ENCODE data around the gene TGFB2. TPM values are rescaled to one million over a fixed set of nuclear protein-coding genes. Genes with fewer than 3 reads are reported as not detected.

Gene TGFB2
- total and polyA plus RNA-seq, 2 donors (not counting 1 experiment from before 2014, with no cell fraction given), result 0.55 to 0.76 TPM

- Histone ChIP-seq H3K4me1 (ENCODE audit: control insufficient read depth in 2 of 2, insufficient read depth in 2 of 2, low read length in 2 of 2) (no peaks in the 10 kb centered on the region), H2AFZ (ENCODE audit: insufficient read depth, low read depth, low read length, poor library complexity, severe bottlenecking) (no peak overlapping the region), H4K20me1 (ENCODE audit: control insufficient read depth, insufficient read depth, low read length, poor library complexity, severe bottlenecking) (no peaks in the 10 kb centered on the region), H3K36me3 (replicated peaks in 1 of 2; ENCODE audit: control extremely low read depth in 1 of 2, control insufficient read depth in 1 of 2, extremely low read depth in 1 of 2, insufficient read depth in 2 of 2, low read length in 1 of 2) (peaks cover 1 to 18% of the 10 kb centered on the region in 2 experiments), H3K27me3 (replicated peaks in 1 of 4; ENCODE audit: control extremely low read depth in 1 of 4, control insufficient read depth in 3 of 4, insufficient read depth in 4 of 4, low read length in 3 of 4) (no peaks in the 10 kb centered on the region), H3K9ac (ENCODE audit: low read length) (no peak overlapping the region), H3K79me2 (ENCODE audit: control insufficient read depth, insufficient read depth, low read length) (no peaks in the 10 kb centered on the region), H3K4me2 (replicated peaks; ENCODE audit: low read depth, low read length, poor library complexity, severe bottlenecking) (no peak overlapping the region), H3K9me3 (ENCODE audit: control extremely low read depth in 1 of 3, control insufficient read depth in 2 of 3, insufficient read depth in 1 of 3, low read length in 2 of 3) (no peaks in the 10 kb centered on the region), H3K27ac (ENCODE audit: low read length in 2 of 2) (no peak overlapping the region), H3K4me3 (ENCODE audit: control extremely low read depth in 1 of 5, extremely low read depth in 1 of 5, insufficient read depth in 1 of 5, low read depth in 2 of 5, low read length in 4 of 5) (no peak overlapping the region)
- ChIA-PET CTCF (no interaction called here), POLR2A (no interaction called here)
- no peak overlapping the region for H3K4me3 Mint-ChIP-seq
- DNase-seq (no peak), ATAC-seq (ENCODE audit: low read depth) (no peak)
- H3K4me1 Mint-ChIP-seq, result no peaks in the 10 kb centered on the region
- TF ChIP-seq EZH2 (IDR thresholded peaks at IDR 0.05; ENCODE audit: borderline replicate concordance, insufficient read depth, low read depth, low read length, poor library complexity, severe bottlenecking) (no peak), CTCF (IDR thresholded peaks at IDR 0.05) (no peak)
- 96% methylated on average over 21 of the region's 21 CpGs for WGBS (ENCODE audit: insufficient coverage)
- H3K9me3 Mint-ChIP-seq (ENCODE audit: insufficient read depth), result no peaks in the 10 kb centered on the region
- H3K27me3 Mint-ChIP-seq, result no peaks in the 10 kb centered on the region
- intact Hi-C loops (cut with micrococcal nuclease), result no loop called here
- no peak overlapping the region for H3K27ac Mint-ChIP-seq
Measured at GRCh38 chr1:218323568-218324225, 21.4 kb upstream of the TGFB2 start.

GRCh38 chr1:218324226-218324580 lies 20.9 kb upstream of the TGFB2 start:
- no peaks in the 10 kb centered on the region for H3K9me3 ChIP-seq (ENCODE audit: control extremely low read depth in 1 of 3, control insufficient read depth in 2 of 3, insufficient read depth in 1 of 3, low read length in 2 of 3)
- H3K4me2 ChIP-seq (replicated peaks; ENCODE audit: low read depth, low read length, poor library complexity, severe bottlenecking), result no peak overlapping the region
- no peak for ATAC-seq (ENCODE audit: low read depth)
- ChIA-PET CTCF (no interaction called here), POLR2A (no interaction called here)
- H3K4me1 ChIP-seq (ENCODE audit: control insufficient read depth in 2 of 2, insufficient read depth in 2 of 2, low read length in 2 of 2), result no peaks in the 10 kb centered on the region
- WGBS (ENCODE audit: insufficient coverage), result 97% methylated on average over 17 of the region's 20 CpGs
- intact Hi-C loops (cut with micrococcal nuclease), result no loop called here
- Mint-ChIP-seq H3K4me1 (no peaks in the 10 kb centered on the region), H3K27ac (no peak overlapping the region), H3K27me3 (no peaks in the 10 kb centered on the region), H3K9me3 (ENCODE audit: insufficient read depth) (no peaks in the 10 kb centered on the region), H3K4me3 (no peak overlapping the region)
- peaks cover 1 to 17% of the 10 kb centered on the region in 2 experiments for H3K36me3 ChIP-seq (replicated peaks in 1 of 2; ENCODE audit: control extremely low read depth in 1 of 2, control insufficient read depth in 1 of 2, extremely low read depth in 1 of 2, insufficient read depth in 2 of 2, low read length in 1 of 2)
- H3K9ac ChIP-seq (ENCODE audit: low read length), result no peak overlapping the region
- no peaks in the 10 kb centered on the region for H4K20me1 ChIP-seq (ENCODE audit: control insufficient read depth, insufficient read depth, low read length, poor library complexity, severe bottlenecking)
- H3K27me3 ChIP-seq (replicated peaks in 1 of 4; ENCODE audit: control extremely low read depth in 1 of 4, control insufficient read depth in 3 of 4, insufficient read depth in 4 of 4, low read length in 3 of 4), result no peaks in the 10 kb centered on the region
- no peak overlapping the region for H3K27ac ChIP-seq (ENCODE audit: low read length in 2 of 2)
- H2AFZ ChIP-seq (ENCODE audit: insufficient read depth, low read depth, low read length, poor library complexity, severe bottlenecking), result no peak overlapping the region
- TF ChIP-seq EZH2 (IDR thresholded peaks at IDR 0.05; ENCODE audit: borderline replicate concordance, insufficient read depth, low read depth, low read length, poor library complexity, severe bottlenecking), result no peak
- no peak for TF ChIP-seq CTCF (IDR thresholded peaks at IDR 0.05)
- DNase-seq, result no peak
- H3K79me2 ChIP-seq (ENCODE audit: control insufficient read depth, insufficient read depth, low read length), result no peaks in the 10 kb centered on the region
- H3K4me3 ChIP-seq (ENCODE audit: control extremely low read depth in 1 of 5, extremely low read depth in 1 of 5, insufficient read depth in 1 of 5, low read depth in 2 of 5, low read length in 4 of 5), result no peak overlapping the region
